Coronary artery (tissue), 2 donors: ENCODE measurements around the gene ISX.

ENCODE experiments used
- DNase-seq: peaks from one replicate; pipeline ENCODE4 v3.0.0-alpha.2; 2017; ENCODE audit warnings: low spot score
- H3K27ac ChIP-seq, 2 donors: fragments of 200-600 bp; sonication (generic); one replicate each; pipeline ENCODE4 v1.5.1; 2016 to 2019
- H3K4me3 ChIP-seq: fragments of 200-600 bp; sonication (generic); 2 replicates; pipeline ENCODE4 v1.5.1; 2016; ENCODE audit warnings: mild to moderate bottlenecking, moderate library complexity
- CTCF ChIP-seq: fragments of 200-600 bp; sonication (generic); IDR thresholded peaks from one replicate; pipeline ENCODE4 v1.5.1; 2019; ENCODE audit warnings: antibody characterized with exemption

Gene ISX

GRCh38 chr22:35051791-35052190, 14.2 kb upstream of the ISX start:
- no peak for DNase-seq
- H3K27ac ChIP-seq: no peak overlapping the region

GRCh38 chr22:35053060-35053835, 12.7 kb upstream of the ISX start:
- TF ChIP-seq CTCF: no peak
- Histone ChIP-seq H3K27ac (no peak overlapping the region), H3K4me3 (no peak overlapping the region)
- DNase-seq: no peak

More at GRCh38 chr22:35051791-35052190, 14.2 kb upstream of the ISX start:
- TF ChIP-seq CTCF: no peak
- H3K4me3 ChIP-seq: no peak overlapping the region

GRCh38 chr22:35054064-35054463, 11.9 kb upstream of the ISX start:
- H3K27ac ChIP-seq: no peak overlapping the region
- no peak for TF ChIP-seq CTCF
- H3K4me3 ChIP-seq: no peak overlapping the region
- DNase-seq: no peak

- Histone ChIP-seq H3K4me3 (no peak overlapping the region), H3K27ac (no peak overlapping the region)
- no peak for DNase-seq
- TF ChIP-seq CTCF: no peak
These were observed 9.5 kb upstream of the ISX start for GRCh38 chr22:35056486-35056885.

- Histone ChIP-seq H3K27ac (no peak overlapping the region), H3K4me3 (no peak overlapping the region)
- no peak for TF ChIP-seq CTCF
- no peak for DNase-seq
These were observed 8.8 kb upstream of the ISX start for GRCh38 chr22:35057155-35057554.

- no peak for DNase-seq
- Histone ChIP-seq H3K27ac (no peak overlapping the region), H3K4me3 (no peak overlapping the region)
- TF ChIP-seq CTCF: no peak
These were observed 6.3 kb upstream of the ISX start for GRCh38 chr22:35059632-35060031.

GRCh38 chr22:35064664-35065063, 1.3 kb upstream of the ISX start:
- Histone ChIP-seq H3K4me3 (no peak overlapping the region), H3K27ac (no peak overlapping the region)
- no peak for DNase-seq
- no peak for TF ChIP-seq CTCF
